Measurements from ENCODE around the gene MAD1L1.

DNA sequence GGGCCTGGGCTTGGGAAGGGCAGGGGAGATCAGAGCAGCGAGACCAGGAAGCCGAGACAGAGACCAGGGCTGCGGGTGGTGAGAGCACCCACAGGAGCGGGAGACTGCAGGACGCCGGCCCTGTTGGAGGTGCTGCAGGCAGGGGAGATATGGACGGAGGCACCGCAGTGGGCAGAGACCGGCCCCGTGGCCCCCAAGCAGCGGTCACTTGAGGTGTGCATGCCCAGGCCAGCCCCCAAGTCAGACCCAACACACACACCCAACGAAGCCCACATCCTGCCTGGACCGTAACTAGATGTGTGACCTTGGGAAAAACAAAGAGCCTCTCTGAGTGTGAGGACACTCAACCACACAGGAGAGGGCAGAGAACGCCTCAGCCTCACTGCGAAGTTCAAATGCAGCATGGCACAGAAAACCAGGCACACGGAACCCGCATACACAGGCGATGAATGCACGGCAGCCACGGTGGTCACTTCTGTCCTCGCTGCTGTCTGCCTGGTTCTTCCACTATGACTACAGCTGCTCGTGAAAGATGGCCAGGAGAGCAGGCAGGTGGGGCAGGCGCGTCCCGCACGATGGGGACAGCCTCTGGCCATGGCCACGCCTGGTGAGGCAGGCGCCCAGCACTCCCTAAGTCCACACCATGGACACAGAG, 214.7 kb downstream of the MAD1L1 start:
- no peak for TF ChIP-seq POLR2A (IDR thresholded peaks at IDR 0.05)
- TF ChIP-seq, protein P1, sequence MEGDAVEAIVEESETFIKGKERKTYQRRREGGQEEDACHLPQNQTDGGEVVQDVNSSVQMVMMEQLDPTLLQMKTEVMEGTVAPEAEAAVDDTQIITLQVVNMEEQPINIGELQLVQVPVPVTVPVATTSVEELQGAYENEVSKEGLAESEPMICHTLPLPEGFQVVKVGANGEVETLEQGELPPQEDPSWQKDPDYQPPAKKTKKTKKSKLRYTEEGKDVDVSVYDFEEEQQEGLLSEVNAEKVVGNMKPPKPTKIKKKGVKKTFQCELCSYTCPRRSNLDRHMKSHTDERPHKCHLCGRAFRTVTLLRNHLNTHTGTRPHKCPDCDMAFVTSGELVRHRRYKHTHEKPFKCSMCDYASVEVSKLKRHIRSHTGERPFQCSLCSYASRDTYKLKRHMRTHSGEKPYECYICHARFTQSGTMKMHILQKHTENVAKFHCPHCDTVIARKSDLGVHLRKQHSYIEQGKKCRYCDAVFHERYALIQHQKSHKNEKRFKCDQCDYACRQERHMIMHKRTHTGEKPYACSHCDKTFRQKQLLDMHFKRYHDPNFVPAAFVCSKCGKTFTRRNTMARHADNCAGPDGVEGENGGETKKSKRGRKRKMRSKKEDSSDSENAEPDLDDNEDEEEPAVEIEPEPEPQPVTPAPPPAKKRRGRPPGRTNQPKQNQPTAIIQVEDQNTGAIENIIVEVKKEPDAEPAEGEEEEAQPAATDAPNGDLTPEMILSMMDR (IDR thresholded peaks at IDR 0.05): no peak
- no peak for TF ChIP-seq POLR2AphosphoS5 (IDR thresholded peaks at IDR 0.05)
- TF ChIP-seq EP300 (IDR thresholded peaks at IDR 0.05; ENCODE audit: low read depth): no peak
